ENCODE data around the gene LHX5.

GRCh38 chr12:113449299-113449698 lies 22.4 kb downstream of the LHX5 start:
- no peak for TF ChIP-seq POLR2A (IDR thresholded peaks at IDR 0.05)
- TF ChIP-seq CTCF (IDR thresholded peaks at IDR 0.05) = no peak

Data from Peyer's patch (tissue), 4 donors.